ENCODE data around the gene MCTP1. TPM values are rescaled to one million over a fixed set of nuclear protein-coding genes. Genes with fewer than 3 reads are reported as not detected.

The MCTP1 gene
- total and polyA plus RNA-seq, 10 of the 15 experiments (the other 5 are each of a cell fraction or from before 2014, with no cell fraction given): 12.6 to 45.9 (median 18.8) TPM

DNA sequence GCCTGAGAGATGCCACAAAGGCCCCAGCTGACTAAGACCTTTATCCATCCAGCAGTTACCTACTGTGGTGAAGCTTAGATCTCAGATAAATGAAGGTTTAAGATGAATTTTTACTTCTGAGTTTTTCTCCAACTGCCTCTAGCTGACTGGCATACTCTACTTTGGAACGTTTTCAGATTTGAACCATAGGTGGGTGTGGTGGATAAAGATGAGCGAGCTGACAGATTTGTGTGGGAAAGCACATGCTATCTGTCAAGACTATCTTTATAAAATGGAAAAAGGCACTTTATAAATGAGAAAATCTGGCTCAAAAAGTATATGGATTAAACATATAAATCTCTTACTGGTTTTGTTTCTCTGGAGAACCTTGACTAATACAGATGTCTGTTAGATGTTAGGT lies 160.8 kb downstream of the MCTP1 start:
- TF ChIP-seq, protein P1, sequence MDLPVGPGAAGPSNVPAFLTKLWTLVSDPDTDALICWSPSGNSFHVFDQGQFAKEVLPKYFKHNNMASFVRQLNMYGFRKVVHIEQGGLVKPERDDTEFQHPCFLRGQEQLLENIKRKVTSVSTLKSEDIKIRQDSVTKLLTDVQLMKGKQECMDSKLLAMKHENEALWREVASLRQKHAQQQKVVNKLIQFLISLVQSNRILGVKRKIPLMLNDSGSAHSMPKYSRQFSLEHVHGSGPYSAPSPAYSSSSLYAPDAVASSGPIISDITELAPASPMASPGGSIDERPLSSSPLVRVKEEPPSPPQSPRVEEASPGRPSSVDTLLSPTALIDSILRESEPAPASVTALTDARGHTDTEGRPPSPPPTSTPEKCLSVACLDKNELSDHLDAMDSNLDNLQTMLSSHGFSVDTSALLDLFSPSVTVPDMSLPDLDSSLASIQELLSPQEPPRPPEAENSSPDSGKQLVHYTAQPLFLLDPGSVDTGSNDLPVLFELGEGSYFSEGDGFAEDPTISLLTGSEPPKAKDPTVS (IDR thresholded peaks at IDR 0.05; ENCODE audit: low read depth, low read length): no peak
- TF ChIP-seq ZNF622 (IDR thresholded peaks at IDR 0.05): no peak
- TF ChIP-seq, protein P2, sequence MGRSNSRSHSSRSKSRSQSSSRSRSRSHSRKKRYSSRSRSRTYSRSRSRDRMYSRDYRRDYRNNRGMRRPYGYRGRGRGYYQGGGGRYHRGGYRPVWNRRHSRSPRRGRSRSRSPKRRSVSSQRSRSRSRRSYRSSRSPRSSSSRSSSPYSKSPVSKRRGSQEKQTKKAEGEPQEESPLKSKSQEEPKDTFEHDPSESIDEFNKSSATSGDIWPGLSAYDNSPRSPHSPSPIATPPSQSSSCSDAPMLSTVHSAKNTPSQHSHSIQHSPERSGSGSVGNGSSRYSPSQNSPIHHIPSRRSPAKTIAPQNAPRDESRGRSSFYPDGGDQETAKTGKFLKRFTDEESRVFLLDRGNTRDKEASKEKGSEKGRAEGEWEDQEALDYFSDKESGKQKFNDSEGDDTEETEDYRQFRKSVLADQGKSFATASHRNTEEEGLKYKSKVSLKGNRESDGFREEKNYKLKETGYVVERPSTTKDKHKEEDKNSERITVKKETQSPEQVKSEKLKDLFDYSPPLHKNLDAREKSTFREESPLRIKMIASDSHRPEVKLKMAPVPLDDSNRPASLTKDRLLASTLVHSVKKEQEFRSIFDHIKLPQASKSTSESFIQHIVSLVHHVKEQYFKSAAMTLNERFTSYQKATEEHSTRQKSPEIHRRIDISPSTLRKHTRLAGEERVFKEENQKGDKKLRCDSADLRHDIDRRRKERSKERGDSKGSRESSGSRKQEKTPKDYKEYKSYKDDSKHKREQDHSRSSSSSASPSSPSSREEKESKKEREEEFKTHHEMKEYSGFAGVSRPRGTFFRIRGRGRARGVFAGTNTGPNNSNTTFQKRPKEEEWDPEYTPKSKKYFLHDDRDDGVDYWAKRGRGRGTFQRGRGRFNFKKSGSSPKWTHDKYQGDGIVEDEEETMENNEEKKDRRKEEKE (IDR thresholded peaks at IDR 0.05): no peak
- no peak for TF ChIP-seq ZBED1 (IDR thresholded peaks at IDR 0.05; ENCODE audit: borderline replicate concordance)
- no peak for TF ChIP-seq SMARCA5 (IDR thresholded peaks at IDR 0.05)
- no peak for TF ChIP-seq FOS (IDR thresholded peaks at IDR 0.05; ENCODE audit: borderline replicate concordance, extremely low read depth, insufficient read length)
- no peak for TF ChIP-seq SMAD1 (IDR thresholded peaks at IDR 0.05; ENCODE audit: low read depth, partially characterized antibody)
- no peak for TF ChIP-seq NR2C1 (IDR thresholded peaks at IDR 0.05)
- in situ Hi-C loops (cut with MboI) (no loop called here), intact Hi-C loops (cut with micrococcal nuclease; ENCODE audit: unreplicated experiment) (no loop called here)
- FAIRE-seq (peak; percentile 7), ATAC-seq (no peak), DNase-seq (ENCODE audit: low read depth, low spot score) (no peak)
- ChIA-PET RAD21 (ENCODE audit: unreplicated experiment) (interaction anchor here (1.5 kb wide), 1 partner anchor 155 kb away, joined by 5 read pairs; no protein-coding TSS in a partner anchor), SMC1A (ENCODE audit: uncharacterized antibody, unreplicated experiment) (interaction anchor here (1.1 to 2.9 kb wide), 5 partner anchors 13 to 155 kb away, joined by 3 to 14 read pairs (median 5); no protein-coding TSS in a partner anchor), POLR2A (interaction anchor here (0.9 kb wide), 1 partner anchor 101 kb away, joined by 3 read pairs; no protein-coding TSS in a partner anchor), CTCF (no interaction called here)
- H3K9ac ChIP-seq (ENCODE audit: control insufficient read depth, insufficient read depth, low read length): no peak overlapping the region
- no peak overlapping the region for H3K4me3 ChIP-seq
- WGBS (ENCODE audit: insufficient coverage, insufficient replicate concordance, low lambda C conversion rate, missing lambda C conversion rate): 0% methylated on average over 2 of the region's 2 CpGs
- H2AFZ ChIP-seq (ENCODE audit: control insufficient read depth, low read depth, low read length): no peak overlapping the region
- H3K36me3 ChIP-seq (ENCODE audit: control insufficient read depth in 2 of 2, insufficient read depth in 2 of 2, low read length in 1 of 2): no peaks in the 10 kb centered on the region
- no peaks in the 10 kb centered on the region for H3K9me3 ChIP-seq (replicated peaks; ENCODE audit: control insufficient read depth, insufficient read depth, low read length)
- no peaks in the 10 kb centered on the region for H3K4me1 ChIP-seq (ENCODE audit: control insufficient read depth, insufficient read depth, low read length)
- BruUV-seq (replicated peaks): no TSS peak
- H3K79me2 ChIP-seq (ENCODE audit: control insufficient read depth, insufficient read depth, low read length): no peaks in the 10 kb centered on the region
- H3K27me3 ChIP-seq (replicated peaks in 1 of 2; ENCODE audit: control insufficient read depth in 2 of 2, insufficient read depth in 2 of 2, low read length in 1 of 2): no peaks in the 10 kb centered on the region
- no peak overlapping the region for H3K4me2 ChIP-seq (ENCODE audit: control insufficient read depth, insufficient read depth)
- no peaks in the 10 kb centered on the region for H4K20me1 ChIP-seq (ENCODE audit: control insufficient read depth, insufficient read depth)
- H3K27ac ChIP-seq (ENCODE audit: control insufficient read depth, insufficient read depth): no peak overlapping the region

All from GM12878 (cell line).